HCT116 (cell line): Measurements from ENCODE around the gene ZFX. TPM values are rescaled to one million over a fixed set of nuclear protein-coding genes. Genes with fewer than 3 reads are reported as not detected.

Source experiments
- ATAC-seq: fragments of 200-7000 bp; cut with Tn5 transposase; 2 replicates; pipeline ENCODE4 v1.9.1; 2020; ENCODE audit warnings: mild to moderate bottlenecking, moderate library complexity
- BruUV-seq: library from RNA; stranded (reverse); fragments of 400-500 nt; replicated peaks from 2 replicates; lab custom pipeline; 2021; lab: Mats Ljungman, UMichigan
- CTCF ChIA-PET: fragments of 300-600 bp; sonication (Branson Sonifier 250); formaldehyde crosslinking; loops from one replicate; lab custom pipeline; 2021; ENCODE audit warnings: antibody characterized with exemption; lab: Charles Lee
- POLR2A ChIA-PET: fragments of 300-600, 350-600 bp; sonication (Branson Sonifier 250); formaldehyde crosslinking; loops from one replicate; lab custom pipeline; 2021; ENCODE audit warnings: antibody characterized with exemption; lab: Charles Lee
- RAD21 ChIA-PET, 2 experiments: fragments of 300-600 bp; sonication (Branson Sonifier 250); formaldehyde crosslinking; loops; one replicate each; lab custom pipeline; 2023; ENCODE audit warnings: low total read pairs in 2 of 2; ENCODE audit not compliant: uncharacterized antibody in 2 of 2, unreplicated experiment in 2 of 2, low non-redundant PET in 1 of 2; lab: Charles Lee
- DNase-seq: peaks from one replicate; pipeline ENCODE4 v3.0.0-alpha.2; 2010; ENCODE audit warnings: low read depth, low spot score
- H2AFZ ChIP-seq: fragments of 200-600 bp; shearing (Covaris generic), sonication (generic); 2 replicates; pipeline ENCODE4 v1.6.1; 2017; ENCODE audit warnings: low read depth, mixed run types, mixed read lengths, antibody characterized with exemption, low read length; ENCODE audit not compliant: poor library complexity, severe bottlenecking
- H3K27ac ChIP-seq: 2 replicates; pipeline ENCODE4 v1.5.1; 2012; ENCODE audit warnings: low read depth, low read length
- H3K27me3 ChIP-seq: fragments of 200-600 bp; sonication (generic); 2 replicates; pipeline ENCODE4 v1.6.1; 2016; ENCODE audit warnings: mixed run types, low read length, mixed read lengths; ENCODE audit not compliant: insufficient read depth
- H3K36me3 ChIP-seq, 2 experiments: fragments of 200-500 bp in 1 of 2; fragments of 200-600 bp in 1 of 2; sonication (Bioruptor generic) in 1 of 2; sonication (generic) in 1 of 2; 2 replicates each; pipeline versions ENCODE4 v1.5.1 to v1.6.1; 2014 to 2016; ENCODE audit warnings: low read length in 2 of 2, inconsistent platforms in 1 of 2, mixed read lengths in 1 of 2, mixed run types in 1 of 2; ENCODE audit not compliant: insufficient read depth in 2 of 2, control insufficient read depth in 1 of 2
- H3K4me1 ChIP-seq, 2 experiments: fragments of 200-600 bp in 1 of 2; sonication (generic) in 1 of 2; 2 replicates each; pipeline versions ENCODE4 v1.5.1 to v1.6.1; 2012 to 2017; ENCODE audit warnings: low read length in 2 of 2, inconsistent platforms in 1 of 2, mild to moderate bottlenecking in 1 of 2, mixed read lengths in 1 of 2, mixed run types in 1 of 2, moderate library complexity in 1 of 2; ENCODE audit not compliant: insufficient read depth in 2 of 2, control insufficient read depth in 1 of 2
- H3K4me2 ChIP-seq: fragments of 200-600 bp; sonication (generic); 2 replicates; pipeline ENCODE4 v1.6.1; 2017; ENCODE audit warnings: mixed run types, low read length, mixed read lengths
- H3K4me3 ChIP-seq, 2 experiments: fragments of 200-600 bp in 1 of 2; sonication (generic) in 1 of 2; replicated peaks in 1 of 2; 2 replicates each; pipeline ENCODE4 v1.5.1; 2011 to 2016; ENCODE audit warnings: low read length in 2 of 2, control low read depth in 1 of 2, low read depth in 1 of 2, mild to moderate bottlenecking in 1 of 2, mixed read lengths in 1 of 2, mixed run types in 1 of 2
- H3K79me2 ChIP-seq: fragments of 200-600 bp; sonication (generic); 2 replicates; pipeline ENCODE4 v1.6.1; 2017; ENCODE audit warnings: mild to moderate bottlenecking, mixed run types, low read length, moderate library complexity, mixed read lengths; ENCODE audit not compliant: insufficient read depth
- H3K9ac ChIP-seq: fragments of 200-600 bp; sonication (generic); 2 replicates; pipeline ENCODE4 v1.6.1; 2016; ENCODE audit warnings: low read length, mixed read lengths
- H3K9me2 ChIP-seq: fragments of 200-600 bp; sonication (generic), shearing (Covaris generic); 2 replicates; pipeline ENCODE4 v1.6.1; 2017; ENCODE audit warnings: mixed run types, mild to moderate bottlenecking, moderate library complexity; ENCODE audit not compliant: insufficient read depth
- H3K9me3 ChIP-seq, 2 experiments: fragments of 200-500 bp in 1 of 2; fragments of 200-600 bp in 1 of 2; sonication (Bioruptor generic) in 1 of 2; sonication (generic) in 1 of 2; 2 replicates each; pipeline ENCODE4 v1.6.1; 2014 to 2017; ENCODE audit warnings: low read length in 2 of 2, mixed read lengths in 2 of 2, inconsistent platforms in 1 of 2, low read depth in 1 of 2, mild to moderate bottlenecking in 1 of 2, mixed run types in 1 of 2, moderate library complexity in 1 of 2; ENCODE audit not compliant: control insufficient read depth in 1 of 2, insufficient read depth in 1 of 2
- H4K20me1 ChIP-seq: fragments of 200-600 bp; sonication (generic), shearing (Covaris generic); 2 replicates; pipeline ENCODE4 v1.6.1; 2017; ENCODE audit warnings: mixed run types, mild to moderate bottlenecking, moderate library complexity; ENCODE audit not compliant: insufficient read depth
- CBX3 ChIP-seq: IDR thresholded peaks from 2 replicates; pipeline ENCODE4 v1.6.1; 2012; ENCODE audit warnings: low read depth
- CEBPB ChIP-seq: IDR thresholded peaks from 2 replicates; pipeline ENCODE4 v1.6.1; 2012; ENCODE audit warnings: low read depth
- ELF1 ChIP-seq: IDR thresholded peaks from 2 replicates; pipeline ENCODE4 v1.6.1; 2012; ENCODE audit warnings: low read depth, borderline replicate concordance
- FOSL1 ChIP-seq: IDR thresholded peaks from 2 replicates; pipeline ENCODE4 v1.6.1; 2012; ENCODE audit warnings: low read depth
- JUND ChIP-seq: IDR thresholded peaks from 2 replicates; pipeline ENCODE4 v1.6.1; 2012
- POLR2AphosphoS5 ChIP-seq: IDR thresholded peaks from 2 replicates; pipeline ENCODE4 v1.6.1; 2011; ENCODE audit warnings: mild to moderate bottlenecking, low read depth, low read length, moderate library complexity
- RAD21 ChIP-seq: IDR thresholded peaks from 2 replicates; pipeline ENCODE4 v1.6.1; 2012; ENCODE audit warnings: low read depth, mild to moderate bottlenecking
- SIN3A ChIP-seq: IDR thresholded peaks from 2 replicates; pipeline ENCODE4 v1.6.1; 2012; ENCODE audit warnings: low read depth
- SP1 ChIP-seq: IDR thresholded peaks from 2 replicates; pipeline ENCODE4 v1.6.1; 2012; ENCODE audit warnings: low read depth
- SRF ChIP-seq: IDR thresholded peaks from 2 replicates; pipeline ENCODE4 v1.6.1; 2012; ENCODE audit warnings: low read depth
- TCF7L2 ChIP-seq: IDR thresholded peaks from 2 replicates; pipeline ENCODE4 v1.7.0; 2011; ENCODE audit warnings: borderline replicate concordance, inconsistent platforms; ENCODE audit not compliant: insufficient read depth, insufficient read length; ENCODE audit errors: extremely low read depth
- ZFX ChIP-seq: fragments of 450-650 bp; IDR thresholded peaks from 2 replicates; pipeline ENCODE4 v1.6.1; 2017
- ZNF274 ChIP-seq: fragments of 200-500 bp; sonication (Bioruptor generic); IDR thresholded peaks from 2 replicates; pipeline ENCODE4 v1.6.1; 2014; ENCODE audit warnings: mild to moderate bottlenecking, low read depth, low read length, inconsistent platforms
- intact Hi-C: fragments of 100-400 bp; cut with micrococcal nuclease; formaldehyde crosslinking; loops from 2 replicates; pipeline ENCODE4 v1.10.0; 2022
- total RNA-seq: library from RNA; stranded (reverse); gene quantifications from one replicate; pipeline ENCODE4 v1.2.1, GENCODE V29; 2021; ENCODE audit not compliant: unreplicated experiment
- TF ChIP-seq, protein P1 (sequence below), 3 experiments: fragments of 200-600 bp in 1 of 3; sonication (generic) in 1 of 3; IDR thresholded peaks in 2 of 3; conservative IDR thresholded peaks in 1 of 3; 2 replicates each; pipeline ENCODE4 v1.5.1; 2012 to 2017; ENCODE audit warnings: low read depth in 2 of 3, low read length in 2 of 3, antibody characterized with exemption in 1 of 3, borderline replicate concordance in 1 of 3, control low read depth in 1 of 3, mild to moderate bottlenecking in 1 of 3, mixed read lengths in 1 of 3, mixed run types in 1 of 3, moderate library complexity in 1 of 3; ENCODE audit not compliant: insufficient read depth in 1 of 3
- TF ChIP-seq, protein P2 (sequence below): IDR thresholded peaks from 2 replicates; pipeline ENCODE4 v1.6.1; 2012
- TF ChIP-seq, protein P3 (sequence below): IDR thresholded peaks from 2 replicates; pipeline ENCODE4 v1.6.1; 2011; ENCODE audit warnings: mild to moderate bottlenecking, low read length, moderate library complexity; ENCODE audit not compliant: insufficient replicate concordance; ENCODE audit errors: extremely low read depth
- TF ChIP-seq, protein P4 (sequence below): IDR thresholded peaks from 2 replicates; pipeline ENCODE4 v1.6.1; 2012; ENCODE audit warnings: low read depth

ZFX gene
- total RNA-seq, 1 experiment from 2014 or later: 28.1 TPM

DNA sequence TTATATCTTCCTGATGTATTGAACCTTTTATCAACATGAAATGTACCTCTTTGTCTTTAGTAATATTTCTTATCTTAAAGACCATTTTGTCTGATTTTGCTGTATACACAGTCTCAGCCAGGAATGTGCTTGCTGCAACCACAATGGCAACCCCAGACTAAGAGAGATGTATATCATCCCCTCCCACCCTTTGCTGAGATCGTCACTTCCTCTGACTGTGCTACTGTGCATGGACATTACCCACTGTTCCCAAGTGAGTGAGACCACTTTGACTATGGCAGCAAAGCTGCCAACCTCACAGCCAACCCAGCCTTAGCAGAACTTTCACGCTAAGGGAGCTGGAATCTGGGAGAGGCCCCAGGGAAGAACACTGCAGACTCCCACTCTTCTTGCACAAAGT lies 48.8 kb upstream of the ZFX start (continued):
- TF ChIP-seq, protein P1, sequence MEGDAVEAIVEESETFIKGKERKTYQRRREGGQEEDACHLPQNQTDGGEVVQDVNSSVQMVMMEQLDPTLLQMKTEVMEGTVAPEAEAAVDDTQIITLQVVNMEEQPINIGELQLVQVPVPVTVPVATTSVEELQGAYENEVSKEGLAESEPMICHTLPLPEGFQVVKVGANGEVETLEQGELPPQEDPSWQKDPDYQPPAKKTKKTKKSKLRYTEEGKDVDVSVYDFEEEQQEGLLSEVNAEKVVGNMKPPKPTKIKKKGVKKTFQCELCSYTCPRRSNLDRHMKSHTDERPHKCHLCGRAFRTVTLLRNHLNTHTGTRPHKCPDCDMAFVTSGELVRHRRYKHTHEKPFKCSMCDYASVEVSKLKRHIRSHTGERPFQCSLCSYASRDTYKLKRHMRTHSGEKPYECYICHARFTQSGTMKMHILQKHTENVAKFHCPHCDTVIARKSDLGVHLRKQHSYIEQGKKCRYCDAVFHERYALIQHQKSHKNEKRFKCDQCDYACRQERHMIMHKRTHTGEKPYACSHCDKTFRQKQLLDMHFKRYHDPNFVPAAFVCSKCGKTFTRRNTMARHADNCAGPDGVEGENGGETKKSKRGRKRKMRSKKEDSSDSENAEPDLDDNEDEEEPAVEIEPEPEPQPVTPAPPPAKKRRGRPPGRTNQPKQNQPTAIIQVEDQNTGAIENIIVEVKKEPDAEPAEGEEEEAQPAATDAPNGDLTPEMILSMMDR (IDR thresholded peaks at IDR 0.05 in 2 of 3, conservative IDR thresholded peaks at IDR 0.05 in 1 of 3; ENCODE audit: borderline replicate concordance in 1 of 3, insufficient read depth in 1 of 3, low read depth in 2 of 3, low read length in 2 of 3): no peak
- TF ChIP-seq POLR2AphosphoS5: no peak
- no peak for TF ChIP-seq SIN3A
- TF ChIP-seq RAD21: no peak
- TF ChIP-seq SRF: no peak
- TF ChIP-seq ZNF274: no peak

DNA sequence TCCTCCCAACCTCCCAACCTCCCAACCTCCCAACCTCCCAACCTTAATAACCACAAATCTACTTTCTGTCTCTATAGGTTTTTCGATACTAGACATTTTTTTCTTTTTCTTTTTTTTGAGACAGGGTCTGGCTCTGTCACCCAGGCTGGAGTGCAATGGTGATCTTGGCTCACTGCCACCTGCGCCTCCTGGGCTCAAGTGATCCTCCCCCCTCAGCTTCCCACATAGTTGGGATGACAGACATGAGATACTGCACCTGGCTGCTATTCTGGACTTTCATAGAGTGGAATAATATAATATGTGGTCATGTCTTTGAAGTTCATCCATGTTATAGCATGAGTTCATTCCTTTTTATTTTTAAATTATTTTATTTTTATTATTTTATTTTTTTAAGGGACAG lies 39.5 kb upstream of the ZFX start:
- Histone ChIP-seq H3K4me2 (no peak overlapping the region), H3K79me2 (no peaks in the 10 kb centered on the region), H4K20me1 (no peaks in the 10 kb centered on the region), H3K4me1 (no peaks in the 10 kb centered on the region), H3K27ac (no peak overlapping the region), H2AFZ (no peak overlapping the region), H3K4me3 (no peak overlapping the region), H3K9ac (no peak overlapping the region), H3K36me3 (no peaks in the 10 kb centered on the region), H3K27me3 (no peaks in the 10 kb centered on the region), H3K9me3 (no peaks in the 10 kb centered on the region), H3K9me2 (no peaks in the 10 kb centered on the region)
- ChIA-PET RAD21 (no interaction called here), CTCF (no interaction called here), POLR2A (no interaction called here)
- no peak for ATAC-seq
- no TSS peak for BruUV-seq
- TF ChIP-seq FOSL1 (no peak), CEBPB (no peak), JUND (no peak), POLR2AphosphoS5 (no peak), TCF7L2 (no peak), CBX3 (no peak), RAD21 (no peak), ELF1 (no peak), ZNF274 (no peak), SRF (no peak), SIN3A (no peak), SP1 (no peak), ZFX (no peak)
- TF ChIP-seq, protein P2, sequence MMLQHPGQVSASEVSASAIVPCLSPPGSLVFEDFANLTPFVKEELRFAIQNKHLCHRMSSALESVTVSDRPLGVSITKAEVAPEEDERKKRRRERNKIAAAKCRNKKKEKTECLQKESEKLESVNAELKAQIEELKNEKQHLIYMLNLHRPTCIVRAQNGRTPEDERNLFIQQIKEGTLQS: no peak
- TF ChIP-seq, protein P3, sequence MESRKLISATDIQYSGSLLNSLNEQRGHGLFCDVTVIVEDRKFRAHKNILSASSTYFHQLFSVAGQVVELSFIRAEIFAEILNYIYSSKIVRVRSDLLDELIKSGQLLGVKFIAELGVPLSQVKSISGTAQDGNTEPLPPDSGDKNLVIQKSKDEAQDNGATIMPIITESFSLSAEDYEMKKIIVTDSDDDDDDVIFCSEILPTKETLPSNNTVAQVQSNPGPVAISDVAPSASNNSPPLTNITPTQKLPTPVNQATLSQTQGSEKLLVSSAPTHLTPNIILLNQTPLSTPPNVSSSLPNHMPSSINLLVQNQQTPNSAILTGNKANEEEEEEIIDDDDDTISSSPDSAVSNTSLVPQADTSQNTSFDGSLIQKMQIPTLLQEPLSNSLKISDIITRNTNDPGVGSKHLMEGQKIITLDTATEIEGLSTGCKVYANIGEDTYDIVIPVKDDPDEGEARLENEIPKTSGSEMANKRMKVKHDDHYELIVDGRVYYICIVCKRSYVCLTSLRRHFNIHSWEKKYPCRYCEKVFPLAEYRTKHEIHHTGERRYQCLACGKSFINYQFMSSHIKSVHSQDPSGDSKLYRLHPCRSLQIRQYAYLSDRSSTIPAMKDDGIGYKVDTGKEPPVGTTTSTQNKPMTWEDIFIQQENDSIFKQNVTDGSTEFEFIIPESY: no peak
- TF ChIP-seq, protein P4, sequence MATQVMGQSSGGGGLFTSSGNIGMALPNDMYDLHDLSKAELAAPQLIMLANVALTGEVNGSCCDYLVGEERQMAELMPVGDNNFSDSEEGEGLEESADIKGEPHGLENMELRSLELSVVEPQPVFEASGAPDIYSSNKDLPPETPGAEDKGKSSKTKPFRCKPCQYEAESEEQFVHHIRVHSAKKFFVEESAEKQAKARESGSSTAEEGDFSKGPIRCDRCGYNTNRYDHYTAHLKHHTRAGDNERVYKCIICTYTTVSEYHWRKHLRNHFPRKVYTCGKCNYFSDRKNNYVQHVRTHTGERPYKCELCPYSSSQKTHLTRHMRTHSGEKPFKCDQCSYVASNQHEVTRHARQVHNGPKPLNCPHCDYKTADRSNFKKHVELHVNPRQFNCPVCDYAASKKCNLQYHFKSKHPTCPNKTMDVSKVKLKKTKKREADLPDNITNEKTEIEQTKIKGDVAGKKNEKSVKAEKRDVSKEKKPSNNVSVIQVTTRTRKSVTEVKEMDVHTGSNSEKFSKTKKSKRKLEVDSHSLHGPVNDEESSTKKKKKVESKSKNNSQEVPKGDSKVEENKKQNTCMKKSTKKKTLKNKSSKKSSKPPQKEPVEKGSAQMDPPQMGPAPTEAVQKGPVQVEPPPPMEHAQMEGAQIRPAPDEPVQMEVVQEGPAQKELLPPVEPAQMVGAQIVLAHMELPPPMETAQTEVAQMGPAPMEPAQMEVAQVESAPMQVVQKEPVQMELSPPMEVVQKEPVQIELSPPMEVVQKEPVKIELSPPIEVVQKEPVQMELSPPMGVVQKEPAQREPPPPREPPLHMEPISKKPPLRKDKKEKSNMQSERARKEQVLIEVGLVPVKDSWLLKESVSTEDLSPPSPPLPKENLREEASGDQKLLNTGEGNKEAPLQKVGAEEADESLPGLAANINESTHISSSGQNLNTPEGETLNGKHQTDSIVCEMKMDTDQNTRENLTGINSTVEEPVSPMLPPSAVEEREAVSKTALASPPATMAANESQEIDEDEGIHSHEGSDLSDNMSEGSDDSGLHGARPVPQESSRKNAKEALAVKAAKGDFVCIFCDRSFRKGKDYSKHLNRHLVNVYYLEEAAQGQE: no peak
- DNase-seq: no peak
- intact Hi-C loops: no loop called here
